Adrenal gland (tissue), 12 donors: ENCODE data around the gene ACER3. TPM values are rescaled to one million over a fixed set of nuclear protein-coding genes. Genes with fewer than 3 reads are reported as not detected.

ENCODE experiments used
- DNase-seq, 7 donors: peaks; one replicate each; pipeline ENCODE4 v3.0.0-alpha.2; 2019 to 2020
- H3K27ac ChIP-seq, 5 donors: fragments of 200-600 bp; sonication (generic) in 4 of 5; 1 replicate in 3 of 5; 2 replicates in 2 of 5; pipeline versions ENCODE4 v1.5.1 to v1.8.0; 2016 to 2020; ENCODE audit warnings: mild to moderate bottlenecking in 1 of 5
- H3K27me3 ChIP-seq: fragments of 200-600 bp; 2 replicates; pipeline ENCODE4 v1.8.0; 2021
- H3K36me3 ChIP-seq, 2 donors: fragments of 200-600 bp; replicated peaks in 1 of 2; 1 replicate in 1 of 2; 2 replicates in 1 of 2; pipeline versions ENCODE4 v1.5.1 to v1.8.0; 2018 to 2022
- H3K4me1 ChIP-seq, 2 donors: fragments of 200-600 bp; replicated peaks in 1 of 2; 1 replicate in 1 of 2; 2 replicates in 1 of 2; pipeline versions ENCODE4 v1.5.1 to v1.8.0; 2018 to 2021
- H3K4me3 ChIP-seq, 4 donors: fragments of 200-600 bp; sonication (generic) in 3 of 4; one replicate each; pipeline ENCODE4 v1.5.1; 2016 to 2018
- H3K9me3 ChIP-seq, 3 donors: fragments of 200-600 bp; sonication (generic) in 1 of 3; replicated peaks in 1 of 3; 1 replicate in 2 of 3; 2 replicates in 1 of 3; pipeline versions ENCODE4 v1.5.1 to v1.8.0; 2016 to 2021
- POLR2A ChIP-seq, 2 donors: fragments of 450-650 bp; IDR thresholded peaks; one replicate each; pipeline ENCODE4 v1.6.1; 2017; ENCODE audit warnings: antibody characterized with exemption in 2 of 2, mild to moderate bottlenecking in 2 of 2, moderate library complexity in 1 of 2
- WGBS, 4 donors: extraction: QIAGEN DNeasy Blood & Tissue Kit in 2 of 4; methylation state at CpG; one replicate each; pipeline versions ENCODE4 v1.1.5 to v1.1.7; 2013 to 2017; 5-methylcytosine and 5-hydroxymethylcytosine counted together
- intact Hi-C, 2 donors: fragments of 100-400 bp; cut with DNase I; formaldehyde crosslinking; loops; one replicate each; pipeline versions ENCODE4 v1.14.1 to v1.15.0; 2022 to 2023
- polyA plus RNA-seq, 3 donors: library from polyadenylated mRNA; stranded (reverse); fragments of 200-250 nt in 2 of 3; fragments of 350-450 nt in 1 of 3; fragmentation: Illumina TruSeq in 1 of 3; extraction: RNeasy Lipid Tissue Mini Kit (QIAGEN cat#74804) in 1 of 3; gene quantifications; one replicate each; pipeline ENCODE4 v1.2.3, GENCODE V29; 2013 to 2014
- total RNA-seq, 9 donors: library from RNA; depleted of rRNA in 4 of 9; stranded (reverse); fragments of >200 nt in 4 of 9; fragments of 120-200 nt in 1 of 9; fragmentation: NEBNext Ultra II Directional in 1 of 9; extraction: Animal tissue kit (Norgen Biotek cat#: 25700) in 1 of 9; gene quantifications; one replicate each; pipeline versions ENCODE4 v1.1.0 to v1.2.4, GENCODE V29; 2013 to 2023
- TF ChIP-seq, protein P1 (sequence below), 6 experiments: fragments of 450-650 bp in 4 of 6; fragments of 200-600 bp in 2 of 6; sonication (generic) in 1 of 6; IDR thresholded peaks; 1 replicate in 5 of 6; 2 replicates in 1 of 6; pipeline versions ENCODE4 v1.5.1 to v1.8.0; 2016 to 2021; ENCODE audit warnings: antibody characterized with exemption in 6 of 6, mild to moderate bottlenecking in 2 of 6, moderate library complexity in 1 of 6
- donor health status: healthy with polysubstance abuse.
- donor health status: Bipolar disorder and iron deficiency.
- donor health status: DM: yes; HTN: yes; CAD: no.
- donor health status: DM: no; HTN: no; CAD: no.
- donor health status: DM: no; HTN: no; CAD: no.
- donor health status: DM: yes; HTN: yes; CAD: no.

ACER3 gene
- total and polyA plus RNA-seq, 12 donors: 4.1 to 22.0 (median 15.3) TPM

- intact Hi-C loops: loop anchor here (2.0 to 10.0 kb wide), 4 partner anchors 117 to 235 kb away; no protein-coding TSS in a partner anchor
- TF ChIP-seq POLR2A (IDR thresholded peaks at IDR 0.05): no peak
- TF ChIP-seq, protein P1, sequence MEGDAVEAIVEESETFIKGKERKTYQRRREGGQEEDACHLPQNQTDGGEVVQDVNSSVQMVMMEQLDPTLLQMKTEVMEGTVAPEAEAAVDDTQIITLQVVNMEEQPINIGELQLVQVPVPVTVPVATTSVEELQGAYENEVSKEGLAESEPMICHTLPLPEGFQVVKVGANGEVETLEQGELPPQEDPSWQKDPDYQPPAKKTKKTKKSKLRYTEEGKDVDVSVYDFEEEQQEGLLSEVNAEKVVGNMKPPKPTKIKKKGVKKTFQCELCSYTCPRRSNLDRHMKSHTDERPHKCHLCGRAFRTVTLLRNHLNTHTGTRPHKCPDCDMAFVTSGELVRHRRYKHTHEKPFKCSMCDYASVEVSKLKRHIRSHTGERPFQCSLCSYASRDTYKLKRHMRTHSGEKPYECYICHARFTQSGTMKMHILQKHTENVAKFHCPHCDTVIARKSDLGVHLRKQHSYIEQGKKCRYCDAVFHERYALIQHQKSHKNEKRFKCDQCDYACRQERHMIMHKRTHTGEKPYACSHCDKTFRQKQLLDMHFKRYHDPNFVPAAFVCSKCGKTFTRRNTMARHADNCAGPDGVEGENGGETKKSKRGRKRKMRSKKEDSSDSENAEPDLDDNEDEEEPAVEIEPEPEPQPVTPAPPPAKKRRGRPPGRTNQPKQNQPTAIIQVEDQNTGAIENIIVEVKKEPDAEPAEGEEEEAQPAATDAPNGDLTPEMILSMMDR (IDR thresholded peaks at IDR 0.05): peak in 5 of 6 experiments; percentile 18 to 45 (median 42)
These were observed 179.0 kb downstream of the ACER3 start for GRCh38 chr11:77039491-77040400.

DNA sequence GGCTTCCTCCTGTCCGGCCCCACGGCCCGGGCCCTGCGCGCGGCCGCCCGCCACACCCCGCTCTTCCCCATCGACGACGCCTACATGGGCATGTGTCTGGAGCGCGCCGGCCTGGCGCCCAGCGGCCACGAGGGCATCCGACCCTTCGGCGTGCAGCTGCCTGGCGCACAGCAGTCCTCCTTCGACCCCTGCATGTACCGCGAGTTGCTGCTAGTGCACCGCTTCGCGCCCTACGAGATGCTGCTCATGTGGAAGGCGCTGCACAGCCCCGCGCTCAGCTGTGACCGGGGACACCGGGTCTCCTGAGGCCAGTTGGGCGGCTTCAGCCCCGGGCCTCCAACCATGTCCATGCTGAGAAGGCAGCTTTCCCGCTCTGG lies 179.7 kb downstream of the ACER3 start:
- Histone ChIP-seq H3K9me3 (no peaks in the 10 kb centered on the region), H3K27ac (no peak overlapping the region), H3K27me3 (peaks cover 34% of the 10 kb centered on the region), H3K36me3 (no peaks in the 10 kb centered on the region), H3K4me3 (no peak overlapping the region), H3K4me1 (peaks cover 0 to 10% of the 10 kb centered on the region in 2 donors)
- 60 to 71% (median 67%) methylated on average over 17 to 37 of the region's 37 CpGs for WGBS, 4 donors
- DNase-seq: no peak
- intact Hi-C loops: loop anchor here (10.0 kb wide), 2 partner anchors 144 to 236 kb away; no protein-coding TSS in a partner anchor
- TF ChIP-seq, protein P1 (IDR thresholded peaks at IDR 0.05): no peak
- no peak for TF ChIP-seq POLR2A (IDR thresholded peaks at IDR 0.05)

More at GRCh38 chr11:77039491-77040400, 179.0 kb downstream of the ACER3 start:
- peaks cover 28% of the 10 kb centered on the region for H3K27me3 ChIP-seq
- DNase-seq: peak in 4 of 7 donors; percentile 32 to 55 (median 42)
- H3K4me1 ChIP-seq: peaks cover 0 to 10% of the 10 kb centered on the region in 2 donors
- no peaks in the 10 kb centered on the region for H3K9me3 ChIP-seq
- 11 to 17% (median 15%) methylated on average over 20 to 109 of the region's 109 CpGs for WGBS, 4 donors
- H3K36me3 ChIP-seq: no peaks in the 10 kb centered on the region
- H3K27ac ChIP-seq: no peak overlapping the region
- H3K4me3 ChIP-seq: peak overlapping the region in 1 of 4 donors; percentile 45

DNA sequence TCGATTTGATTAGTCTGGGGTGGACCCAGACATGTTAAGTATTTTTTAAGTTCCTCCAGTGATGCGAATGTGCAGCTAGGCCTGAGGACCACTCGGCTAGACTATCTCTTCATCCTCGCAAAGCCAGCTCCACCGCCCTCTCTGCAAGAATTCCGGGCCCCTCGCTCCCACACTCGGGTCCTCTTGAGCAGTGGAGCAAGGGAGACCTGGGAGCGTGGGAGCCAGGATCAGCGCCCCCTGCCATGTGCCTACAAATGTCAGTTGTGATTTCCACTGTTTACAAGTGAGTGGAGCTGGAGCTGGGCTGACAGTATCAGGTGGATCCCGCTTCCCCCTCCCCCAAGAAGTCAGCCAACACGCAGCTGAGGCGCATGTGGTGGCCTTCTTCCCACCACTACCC lies 180.2 kb downstream of the ACER3 start:
- intact Hi-C loops: loop anchor here (10.0 kb wide), 2 partner anchors 144 to 236 kb away; no protein-coding TSS in a partner anchor
- Histone ChIP-seq H3K36me3 (no peaks in the 10 kb centered on the region), H3K27me3 (peaks cover 34% of the 10 kb centered on the region), H3K27ac (no peak overlapping the region), H3K4me3 (no peak overlapping the region), H3K4me1 (peaks cover 0 to 11% of the 10 kb centered on the region in 2 donors), H3K9me3 (no peaks in the 10 kb centered on the region)
- TF ChIP-seq, protein P1 (IDR thresholded peaks at IDR 0.05): no peak
- TF ChIP-seq POLR2A (IDR thresholded peaks at IDR 0.05): no peak
- WGBS, 4 donors: 86 to 93% (median 92%) methylated on average over 9 to 13 of the region's 13 CpGs
- DNase-seq: no peak

- no peak for DNase-seq
- no peaks in the 10 kb centered on the region for H3K36me3 ChIP-seq
- H3K27ac ChIP-seq: no peak overlapping the region
- peaks cover 34% of the 10 kb centered on the region for H3K27me3 ChIP-seq
- no peaks in the 10 kb centered on the region for H3K9me3 ChIP-seq
- TF ChIP-seq POLR2A (IDR thresholded peaks at IDR 0.05): no peak
- TF ChIP-seq, protein P1 (IDR thresholded peaks at IDR 0.05): no peak
- peaks cover 0 to 15% of the 10 kb centered on the region in 2 donors for H3K4me1 ChIP-seq
- intact Hi-C loops: loop anchor here (10.0 kb wide), 2 partner anchors 143 to 237 kb away; no protein-coding TSS in a partner anchor
- WGBS, 4 donors: 81 to 91% (median 85%) methylated on average over 12 to 13 of the region's 13 CpGs
- H3K4me3 ChIP-seq: no peak overlapping the region
These were observed 181.5 kb downstream of the ACER3 start for GRCh38 chr11:77042111-77042726.
